Osteoblast (primary cell): Measurements from ENCODE around the gene CIAPIN1. TPM values are rescaled to one million over a fixed set of nuclear protein-coding genes. Genes with fewer than 3 reads are reported as not detected.

Experiments
- DNase-seq: peaks from one replicate; pipeline ENCODE4 v3.0.0; 2011; ENCODE audit warnings: low spot score, mixed read lengths; ENCODE audit not compliant: insufficient read length; ENCODE audit errors: missing footprints
- H2AFZ ChIP-seq: 2 replicates; pipeline ENCODE4 v1.6.0; 2011; ENCODE audit warnings: mild to moderate bottlenecking, low read length
- H3K27ac ChIP-seq: 2 replicates; pipeline ENCODE4 v1.5.1; 2011; ENCODE audit warnings: mild to moderate bottlenecking, low read depth, low read length, moderate library complexity
- H3K27me3 ChIP-seq: 2 replicates; pipeline ENCODE4 v1.6.0; 2012; ENCODE audit warnings: mild to moderate bottlenecking, control low read depth, inconsistent platforms, low read length, moderate library complexity; ENCODE audit not compliant: insufficient read depth
- H3K36me3 ChIP-seq: 2 replicates; pipeline ENCODE4 v1.5.1; 2011; ENCODE audit warnings: mild to moderate bottlenecking, low read length, control low read depth, moderate library complexity; ENCODE audit not compliant: insufficient read depth
- H3K4me1 ChIP-seq: 2 replicates; pipeline ENCODE4 v1.5.1; 2011; ENCODE audit warnings: mild to moderate bottlenecking, low read length, control low read depth, moderate library complexity; ENCODE audit not compliant: insufficient read depth
- H3K4me2 ChIP-seq: 2 replicates; pipeline ENCODE4 v1.6.0; 2011; ENCODE audit warnings: mild to moderate bottlenecking, low read length; ENCODE audit not compliant: insufficient read depth
- H3K4me3 ChIP-seq: fragments of 200-600 bp; sonication (generic); 3 replicates; pipeline ENCODE4 v1.5.1; 2012; ENCODE audit warnings: mild to moderate bottlenecking, low read length, inconsistent platforms; ENCODE audit not compliant: insufficient read depth
- H3K79me2 ChIP-seq: 2 replicates; pipeline ENCODE4 v1.6.0; 2012; ENCODE audit warnings: mild to moderate bottlenecking, low read length, control low read depth, inconsistent platforms; ENCODE audit not compliant: insufficient read depth
- H3K9me3 ChIP-seq: 2 replicates; pipeline ENCODE4 v1.5.1; 2011; ENCODE audit warnings: low read depth, low read length, control low read depth
- H4K20me1 ChIP-seq: 2 replicates; pipeline ENCODE4 v1.6.0; 2012; ENCODE audit warnings: mild to moderate bottlenecking, low read length, control low read depth; ENCODE audit not compliant: insufficient read depth
- CTCF ChIP-seq: IDR thresholded peaks from 2 replicates; pipeline ENCODE4 v1.5.1; 2011; ENCODE audit warnings: mild to moderate bottlenecking, low read depth, low read length, moderate library complexity; ENCODE audit errors: extremely low read depth
- total RNA-seq: library from RNA; depleted of rRNA; stranded (reverse); fragments of >200 nt; gene quantifications from 2 replicates; pipeline ENCODE4 v1.2.3, GENCODE V29; 2012

CIAPIN1 gene
- total RNA-seq, 1 donor: 39.8 TPM

- Histone ChIP-seq H2AFZ (no peak overlapping the region), H3K4me2 (no peak overlapping the region), H3K4me3 (no peak overlapping the region), H3K27ac (no peak overlapping the region), H3K4me1 (no peaks in the 10 kb centered on the region), H3K36me3 (peaks cover 77% of the 10 kb centered on the region), H3K27me3 (no peaks in the 10 kb centered on the region), H4K20me1 (no peaks in the 10 kb centered on the region), H3K79me2 (peaks cover 6% of the 10 kb centered on the region), H3K9me3 (no peaks in the 10 kb centered on the region)
- no peak for DNase-seq
- no peak for TF ChIP-seq CTCF
These were observed 11.3 kb downstream of the CIAPIN1 start for GRCh38 chr16:57435838-57436237.

- no peak for DNase-seq
- peaks cover 83% of the 10 kb centered on the region for H3K36me3 ChIP-seq
- H3K4me3 ChIP-seq: no peak overlapping the region
- H4K20me1 ChIP-seq: no peaks in the 10 kb centered on the region
- no peak overlapping the region for H3K27ac ChIP-seq
- H3K4me2 ChIP-seq: no peak overlapping the region
- H3K79me2 ChIP-seq: peaks cover 1% of the 10 kb centered on the region
- H3K4me1 ChIP-seq: no peaks in the 10 kb centered on the region
- H2AFZ ChIP-seq: no peak overlapping the region
- H3K9me3 ChIP-seq: no peaks in the 10 kb centered on the region
- no peaks in the 10 kb centered on the region for H3K27me3 ChIP-seq
- no peak for TF ChIP-seq CTCF
These were observed 13.2 kb downstream of the CIAPIN1 start for GRCh38 chr16:57434003-57434402.

GRCh38 chr16:57432989-57433388 lies 14.2 kb downstream of the CIAPIN1 start:
- Histone ChIP-seq H3K4me3 (no peak overlapping the region), H3K36me3 (peaks cover 80% of the 10 kb centered on the region), H3K79me2 (no peaks in the 10 kb centered on the region), H3K4me2 (no peak overlapping the region), H4K20me1 (no peaks in the 10 kb centered on the region), H3K4me1 (no peaks in the 10 kb centered on the region), H3K27ac (no peak overlapping the region), H3K9me3 (no peaks in the 10 kb centered on the region), H2AFZ (no peak overlapping the region), H3K27me3 (no peaks in the 10 kb centered on the region)
- DNase-seq: no peak
- no peak for TF ChIP-seq CTCF

- Histone ChIP-seq H3K79me2 (no peaks in the 10 kb centered on the region), H3K4me3 (no peak overlapping the region), H2AFZ (no peak overlapping the region), H3K27ac (no peak overlapping the region), H3K4me2 (no peak overlapping the region), H3K4me1 (no peaks in the 10 kb centered on the region), H3K9me3 (no peaks in the 10 kb centered on the region), H4K20me1 (no peaks in the 10 kb centered on the region), H3K36me3 (peaks cover 81% of the 10 kb centered on the region), H3K27me3 (no peaks in the 10 kb centered on the region)
- no peak for DNase-seq
- no peak for TF ChIP-seq CTCF
These were observed 14.7 kb downstream of the CIAPIN1 start for GRCh38 chr16:57432505-57432904.
